Left ventricle myocardium inferior (tissue), 1 donor: ENCODE measurements around the gene YIPF6. TPM values are rescaled to one million over a fixed set of nuclear protein-coding genes. Genes with fewer than 3 reads are reported as not detected.
"Not testable (repeated sequence)": the region's sequence is repeated elsewhere in the genome, so short reads cannot be mapped to it uniquely, and the experiment has no call there.

Experiments used
- DNase-seq: peaks from one replicate; pipeline ENCODE4 v3.0.0-alpha.2; 2020
- H3K27ac ChIP-seq: fragments of 200-600 bp; replicated peaks from 2 replicates; pipeline ENCODE4 v1.8.0; 2021
- H3K27me3 ChIP-seq: fragments of 200-600 bp; 2 replicates; pipeline ENCODE4 v1.8.0; 2021; ENCODE audit warnings: low read depth
- H3K36me3 ChIP-seq: fragments of 200-600 bp; 2 replicates; pipeline ENCODE4 v1.8.0; 2021
- H3K4me1 ChIP-seq: fragments of 200-600 bp; 2 replicates; pipeline ENCODE4 v1.8.0; 2021
- H3K4me3 ChIP-seq: fragments of 200-600 bp; 2 replicates; pipeline ENCODE4 v1.8.0; 2021; ENCODE audit warnings: mild to moderate bottlenecking, moderate library complexity
- H3K9me3 ChIP-seq: fragments of 200-600 bp; replicated peaks from 2 replicates; pipeline ENCODE4 v1.8.0; 2021
- intact Hi-C: fragments of 100-400 bp; cut with micrococcal nuclease; formaldehyde crosslinking; loops from one replicate; pipeline ENCODE4 v1.11.0; 2022
- total RNA-seq: library from RNA; stranded (reverse); fragmentation: NEBNext Ultra II Directional; extraction: Animal tissue kit (Norgen Biotek cat#: 25700); gene quantifications from one replicate; pipeline ENCODE4 v1.2.1, GENCODE V29; 2021
- TF ChIP-seq, protein P1 (sequence below): fragments of 200-600 bp; IDR thresholded peaks from 2 replicates; pipeline ENCODE4 v1.8.0; 2021; ENCODE audit warnings: antibody characterized with exemption, mild to moderate bottlenecking, borderline replicate concordance
- donor health status: DM: no; HTN: yes; CAD: no; lungs with severe emphysema.

Gene YIPF6
- total RNA-seq, 1 donor from 2014 or later, result 30.4 TPM

DNA sequence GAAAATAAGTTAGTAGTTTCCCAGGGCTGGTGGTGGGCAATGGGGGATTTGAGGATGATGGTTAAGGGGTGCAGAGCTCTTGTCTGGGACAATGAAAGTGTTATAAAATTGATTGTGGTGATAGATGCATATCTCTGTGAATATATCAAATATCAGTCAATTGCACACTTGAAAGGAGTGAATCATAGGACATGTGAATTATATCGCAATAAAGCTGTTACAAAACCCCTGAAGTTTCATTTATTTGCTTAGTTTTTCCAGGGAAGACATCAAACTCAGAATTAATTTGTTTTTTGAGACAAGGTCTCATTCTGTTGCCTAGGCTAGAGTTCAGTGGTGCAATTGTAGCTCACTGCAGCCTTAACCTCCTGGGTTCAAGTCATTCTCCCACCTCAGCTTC is 17.9 kb upstream of the YIPF6 start:
- Histone ChIP-seq H3K36me3 (no peaks in the 10 kb centered on the region), H3K27ac (no peak overlapping the region), H3K9me3 (no peaks in the 10 kb centered on the region), H3K4me3 (no peak overlapping the region), H3K4me1 (no peaks in the 10 kb centered on the region), H3K27me3 (no peaks in the 10 kb centered on the region)
- TF ChIP-seq, protein P1, sequence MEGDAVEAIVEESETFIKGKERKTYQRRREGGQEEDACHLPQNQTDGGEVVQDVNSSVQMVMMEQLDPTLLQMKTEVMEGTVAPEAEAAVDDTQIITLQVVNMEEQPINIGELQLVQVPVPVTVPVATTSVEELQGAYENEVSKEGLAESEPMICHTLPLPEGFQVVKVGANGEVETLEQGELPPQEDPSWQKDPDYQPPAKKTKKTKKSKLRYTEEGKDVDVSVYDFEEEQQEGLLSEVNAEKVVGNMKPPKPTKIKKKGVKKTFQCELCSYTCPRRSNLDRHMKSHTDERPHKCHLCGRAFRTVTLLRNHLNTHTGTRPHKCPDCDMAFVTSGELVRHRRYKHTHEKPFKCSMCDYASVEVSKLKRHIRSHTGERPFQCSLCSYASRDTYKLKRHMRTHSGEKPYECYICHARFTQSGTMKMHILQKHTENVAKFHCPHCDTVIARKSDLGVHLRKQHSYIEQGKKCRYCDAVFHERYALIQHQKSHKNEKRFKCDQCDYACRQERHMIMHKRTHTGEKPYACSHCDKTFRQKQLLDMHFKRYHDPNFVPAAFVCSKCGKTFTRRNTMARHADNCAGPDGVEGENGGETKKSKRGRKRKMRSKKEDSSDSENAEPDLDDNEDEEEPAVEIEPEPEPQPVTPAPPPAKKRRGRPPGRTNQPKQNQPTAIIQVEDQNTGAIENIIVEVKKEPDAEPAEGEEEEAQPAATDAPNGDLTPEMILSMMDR, result no peak
- intact Hi-C loops, result no loop called here
- no peak for DNase-seq

- H3K27ac ChIP-seq, intact Hi-C loops, H3K27me3 ChIP-seq, H3K4me1 ChIP-seq, H3K4me3 ChIP-seq, H3K36me3 ChIP-seq, H3K9me3 ChIP-seq, DNase-seq: not testable (repeated sequence)
Observed at GRCh38 chrX:68486198-68486597, 12.7 kb upstream of the YIPF6 start.

GRCh38 chrX:68487254-68487653 is 11.6 kb upstream of the YIPF6 start:
- TF ChIP-seq, protein P1, result no peak
- H3K27ac ChIP-seq, result no peak overlapping the region
- no peaks in the 10 kb centered on the region for H3K36me3 ChIP-seq
- no peaks in the 10 kb centered on the region for H3K4me1 ChIP-seq
- no peaks in the 10 kb centered on the region for H3K9me3 ChIP-seq
- no peak for DNase-seq
- intact Hi-C loops, result no loop called here
- H3K27me3 ChIP-seq, result no peaks in the 10 kb centered on the region
- no peak overlapping the region for H3K4me3 ChIP-seq

- intact Hi-C loops, result no loop called here
- Histone ChIP-seq H3K36me3 (no peaks in the 10 kb centered on the region), H3K9me3 (no peaks in the 10 kb centered on the region), H3K4me3 (no peak overlapping the region), H3K4me1 (no peaks in the 10 kb centered on the region), H3K27me3 (no peaks in the 10 kb centered on the region), H3K27ac (no peak overlapping the region)
- TF ChIP-seq, protein P1, result no peak
- DNase-seq, result no peak
Observed at GRCh38 chrX:68487924-68488323, 10.9 kb upstream of the YIPF6 start.

DNA sequence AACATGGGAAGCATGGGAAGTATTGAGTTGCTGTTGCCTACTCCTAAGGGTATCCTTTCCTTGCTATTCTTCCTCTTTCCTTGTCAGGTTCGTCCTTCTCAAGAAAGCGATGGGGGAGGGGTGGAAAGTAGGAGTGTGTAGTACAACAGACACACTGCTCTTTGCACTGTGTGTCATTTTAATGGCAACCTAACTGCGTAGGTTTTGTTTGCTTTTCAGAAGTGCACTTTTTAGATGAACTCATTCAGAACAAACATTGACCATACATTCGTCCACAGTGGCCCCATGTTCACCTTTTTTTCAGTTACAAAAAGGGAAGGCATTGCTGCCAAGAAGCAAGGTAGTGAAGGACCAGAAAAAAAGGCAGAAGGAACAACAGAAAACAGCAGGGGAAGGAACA is 10.2 kb upstream of the YIPF6 start:
- H3K4me1 ChIP-seq, result no peaks in the 10 kb centered on the region
- no peak for DNase-seq
- no peak overlapping the region for H3K4me3 ChIP-seq
- no peaks in the 10 kb centered on the region for H3K9me3 ChIP-seq
- H3K36me3 ChIP-seq, result no peaks in the 10 kb centered on the region
- H3K27ac ChIP-seq, result no peak overlapping the region
- intact Hi-C loops, result no loop called here
- no peaks in the 10 kb centered on the region for H3K27me3 ChIP-seq
- TF ChIP-seq, protein P1, result no peak

DNA sequence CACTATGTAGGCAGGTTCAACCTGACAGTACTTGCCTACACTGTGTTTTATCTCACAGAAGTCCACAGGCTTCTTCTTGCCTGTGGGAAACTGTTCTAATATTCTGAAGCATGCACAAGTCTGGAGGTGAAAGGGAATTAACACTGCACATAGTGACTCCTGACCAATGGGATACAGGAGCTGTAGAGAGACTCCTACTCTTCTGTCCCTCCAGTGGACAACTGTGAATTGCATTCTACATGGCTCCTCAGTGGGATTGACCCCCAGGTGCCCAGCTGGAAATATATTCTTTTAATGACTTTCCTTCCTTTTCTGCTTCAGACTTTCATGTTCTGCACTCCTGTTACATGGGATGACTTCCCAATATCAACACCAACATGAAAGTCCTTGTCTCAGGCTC is 8.2 kb upstream of the YIPF6 start:
- Histone ChIP-seq H3K36me3 (no peaks in the 10 kb centered on the region), H3K4me3 (no peak overlapping the region), H3K27me3 (no peaks in the 10 kb centered on the region), H3K4me1 (no peaks in the 10 kb centered on the region), H3K9me3 (no peaks in the 10 kb centered on the region), H3K27ac (no peak overlapping the region)
- TF ChIP-seq, protein P1, result peak; percentile 44
- DNase-seq, result no peak
- intact Hi-C loops, result no loop called here
